ENCODE measurements around the gene PDE10A. TPM values are rescaled to one million over a fixed set of nuclear protein-coding genes. Genes with fewer than 3 reads are reported as not detected.

Gene PDE10A
- total and polyA plus RNA-seq, 2 of the 4 experiments (the other 2 are of a cell fraction): 3.4 to 12.4 TPM

- DNase-seq (no peak), ATAC-seq (ENCODE audit: low read depth) (no peak)
- Histone ChIP-seq H2AK5ac (ENCODE audit: low read depth, low read length) (no peak overlapping the region), H3K36me3 (ENCODE audit: control insufficient read depth, insufficient read depth, low read length) (no peaks in the 10 kb centered on the region), H2AK9ac (replicated peaks; ENCODE audit: low read depth, low read length, poor library complexity) (no peak overlapping the region), H4K20me1 (ENCODE audit: insufficient read depth, low read length) (no peaks in the 10 kb centered on the region), H2AFZ (replicated peaks; ENCODE audit: low read length, poor library complexity) (no peak overlapping the region), H4K8ac (ENCODE audit: low read depth in 2 of 2, low read length in 2 of 2) (no peak overlapping the region), H2BK15ac (ENCODE audit: low read depth, low read length) (no peak overlapping the region), H3K56ac (ENCODE audit: extremely low read depth, insufficient read depth, low read length) (no peak overlapping the region), H3K9me3 (ENCODE audit: control insufficient read depth, insufficient read depth, low read length) (no peaks in the 10 kb centered on the region), H3K14ac (replicated peaks; ENCODE audit: low read depth, low read length) (no peak overlapping the region), H4K91ac (ENCODE audit: insufficient read depth, low read depth, low read length) (no peak overlapping the region), H3K9ac (ENCODE audit: low read depth, low read length) (no peak overlapping the region), H3K4me2 (ENCODE audit: low read depth, low read length) (no peak overlapping the region), H3K27ac (ENCODE audit: insufficient read depth, low read length) (no peak overlapping the region), H3K4ac (ENCODE audit: low read depth, low read length) (no peak overlapping the region), H3K4me1 (ENCODE audit: control insufficient read depth, insufficient read depth, low read length) (peaks cover 2% of the 10 kb centered on the region), H3K4me3 (ENCODE audit: insufficient read depth, low read depth, low read length) (no peak overlapping the region), H2BK5ac (ENCODE audit: low read depth, low read length, poor library complexity, severe bottlenecking) (no peak overlapping the region), H3K9me1 (ENCODE audit: insufficient read depth, low read length) (no peaks in the 10 kb centered on the region), H2BK20ac (ENCODE audit: low read depth, low read length) (no peak overlapping the region), H3K79me1 (ENCODE audit: low read depth in 1 of 2, low read length in 2 of 2) (no peaks in the 10 kb centered on the region), H4K5ac (ENCODE audit: low read depth, low read length) (no peak overlapping the region), H2BK120ac (ENCODE audit: low read depth, low read length) (no peak overlapping the region), H3K23ac (ENCODE audit: low read depth, low read length) (no peak overlapping the region), H3K18ac (ENCODE audit: low read depth, low read length) (no peak overlapping the region), H3K27me3 (ENCODE audit: control insufficient read depth, insufficient read depth, low read length) (no peaks in the 10 kb centered on the region; the same call in 1 of the 2 replicates)
- BruUV-seq (replicated peaks): no TSS peak
- dilution Hi-C loops (cut with HindIII; ENCODE audit: low sequenced_read_pairs, unreplicated experiment) (no loop called here), in situ Hi-C loops (cut with MboI; ENCODE audit: low sequenced_read_pairs) (no loop called here), intact Hi-C loops (cut with micrococcal nuclease) (no loop called here)
- POLR2A ChIA-PET (ENCODE audit: unreplicated experiment): no interaction called here
- WGBS, 2 experiments (ENCODE audit: extremely low coverage in 2 of 2, insufficient read length in 1 of 2): no CpG with 5 or more reads among the region's 10 CpGs
- CTCF ChIA-PET: no interaction called here
- TF ChIP-seq MAZ (IDR thresholded peaks at IDR 0.05; ENCODE audit: borderline replicate concordance, low read depth, low read length) (no peak), RAD21 (IDR thresholded peaks at IDR 0.05; ENCODE audit: low read length) (no peak), CTCF (conservative IDR thresholded peaks at IDR 0.05; ENCODE audit: low read depth, low read length) (no peak), BHLHE40 (IDR thresholded peaks at IDR 0.05; ENCODE audit: low read depth, low read length) (no peak), RCOR1 (IDR thresholded peaks at IDR 0.05; ENCODE audit: insufficient replicate concordance, low read length) (no peak), NFE2L2 (IDR thresholded peaks at IDR 0.05; ENCODE audit: low read depth, low read length) (no peak), FOS (IDR thresholded peaks at IDR 0.05; ENCODE audit: low read depth, low read length) (no peak), SMC3 (IDR thresholded peaks at IDR 0.05; ENCODE audit: low read depth, low read length) (no peak), MAFK (IDR thresholded peaks at IDR 0.05; ENCODE audit: low read depth, low read length) (no peak), CEBPB (IDR thresholded peaks at IDR 0.05; ENCODE audit: low read depth, low read length) (no peak), CHD1 (IDR thresholded peaks at IDR 0.05; ENCODE audit: low read depth, low read length) (no peak), MXI1 (IDR thresholded peaks at IDR 0.05; ENCODE audit: borderline replicate concordance, low read depth, low read length) (no peak), POLR2A (IDR thresholded peaks at IDR 0.05; ENCODE audit: low read depth, low read length) (no peak), RFX5 (IDR thresholded peaks at IDR 0.05; ENCODE audit: low read depth, low read length) (no peak)
- TF ChIP-seq, protein P1, sequence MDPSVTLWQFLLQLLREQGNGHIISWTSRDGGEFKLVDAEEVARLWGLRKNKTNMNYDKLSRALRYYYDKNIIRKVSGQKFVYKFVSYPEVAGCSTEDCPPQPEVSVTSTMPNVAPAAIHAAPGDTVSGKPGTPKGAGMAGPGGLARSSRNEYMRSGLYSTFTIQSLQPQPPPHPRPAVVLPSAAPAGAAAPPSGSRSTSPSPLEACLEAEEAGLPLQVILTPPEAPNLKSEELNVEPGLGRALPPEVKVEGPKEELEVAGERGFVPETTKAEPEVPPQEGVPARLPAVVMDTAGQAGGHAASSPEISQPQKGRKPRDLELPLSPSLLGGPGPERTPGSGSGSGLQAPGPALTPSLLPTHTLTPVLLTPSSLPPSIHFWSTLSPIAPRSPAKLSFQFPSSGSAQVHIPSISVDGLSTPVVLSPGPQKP (IDR thresholded peaks at IDR 0.05; ENCODE audit: borderline replicate concordance, low read depth, low read length): no peak
- TF ChIP-seq, protein P2, sequence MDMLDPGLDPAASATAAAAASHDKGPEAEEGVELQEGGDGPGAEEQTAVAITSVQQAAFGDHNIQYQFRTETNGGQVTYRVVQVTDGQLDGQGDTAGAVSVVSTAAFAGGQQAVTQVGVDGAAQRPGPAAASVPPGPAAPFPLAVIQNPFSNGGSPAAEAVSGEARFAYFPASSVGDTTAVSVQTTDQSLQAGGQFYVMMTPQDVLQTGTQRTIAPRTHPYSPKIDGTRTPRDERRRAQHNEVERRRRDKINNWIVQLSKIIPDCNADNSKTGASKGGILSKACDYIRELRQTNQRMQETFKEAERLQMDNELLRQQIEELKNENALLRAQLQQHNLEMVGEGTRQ (IDR thresholded peaks at IDR 0.05; ENCODE audit: low read depth, low read length): no peak
These were observed 15.4 kb upstream of the PDE10A start for GRCh38 chr6:165678429-165678828.
